GM23338 (cell line): ENCODE data around the gene TBX1. TPM values are rescaled to one million over a fixed set of nuclear protein-coding genes. Genes with fewer than 3 reads are reported as not detected.

Experiments
- ATAC-seq: fragments of 200-7000 bp; cut with Tn5 transposase; 3 replicates; pipeline ENCODE4 v1.9.1; 2020
- DNase-seq: peaks from one replicate; pipeline ENCODE4 v3.0.0-alpha.2; 2015; ENCODE audit warnings: low spot score
- H2AFZ ChIP-seq: fragments of 200-600 bp; sonication (generic); 2 replicates; pipeline ENCODE4 v1.8.0; 2016; ENCODE audit warnings: antibody characterized with exemption, mild to moderate bottlenecking, moderate library complexity
- H3F3A ChIP-seq: fragments of 200-600 bp; sonication (generic); replicated peaks from 2 replicates; pipeline ENCODE4 v1.8.0; 2017; ENCODE audit warnings: antibody characterized with exemption, mixed run types, low read depth
- H3K27ac ChIP-seq: fragments of 200-600 bp; sonication (generic); 2 replicates; pipeline ENCODE4 v1.6.1; 2016; ENCODE audit warnings: low read depth
- H3K27me3 ChIP-seq: fragments of 200-600 bp; sonication (generic); 2 replicates; pipeline ENCODE4 v1.8.0; 2016; ENCODE audit warnings: mild to moderate bottlenecking, mixed run types, moderate library complexity; ENCODE audit not compliant: insufficient read depth
- H3K36me3 ChIP-seq: fragments of 200-600 bp; sonication (generic); 2 replicates; pipeline ENCODE4 v1.8.0; 2016; ENCODE audit warnings: mild to moderate bottlenecking; ENCODE audit not compliant: insufficient read depth
- H3K4me1 ChIP-seq: fragments of 200-600 bp; sonication (generic); 2 replicates; pipeline ENCODE4 v1.8.0; 2016; ENCODE audit warnings: mild to moderate bottlenecking, moderate library complexity; ENCODE audit not compliant: insufficient read depth
- H3K4me2 ChIP-seq: fragments of 200-600 bp; sonication (generic); 2 replicates; pipeline ENCODE4 v1.7.1; 2017; ENCODE audit warnings: mixed run types
- H3K4me3 ChIP-seq: fragments of 200-600 bp; sonication (generic); 2 replicates; pipeline ENCODE4 v1.6.1; 2016; ENCODE audit warnings: mixed run types
- H3K79me2 ChIP-seq: fragments of 200-600 bp; sonication (generic); replicated peaks from 2 replicates; pipeline ENCODE4 v1.8.0; 2017; ENCODE audit warnings: mild to moderate bottlenecking; ENCODE audit not compliant: insufficient read depth
- H3K9me2 ChIP-seq: fragments of 200-600 bp; sonication (generic); 2 replicates; pipeline ENCODE4 v1.8.0; 2017; ENCODE audit not compliant: insufficient read depth
- H4K20me1 ChIP-seq: fragments of 200-600 bp; sonication (generic); replicated peaks from 2 replicates; pipeline ENCODE4 v1.8.0; 2017; ENCODE audit warnings: mild to moderate bottlenecking; ENCODE audit not compliant: insufficient read depth
- H3K27ac Mint-ChIP-seq: 2 replicates; pipeline ENCODE4 v1.8.0; 2020; ENCODE audit warnings: inconsistent platforms, mild to moderate bottlenecking, moderate library complexity, mixed read lengths
- H3K27me3 Mint-ChIP-seq: 3 replicates; pipeline ENCODE4 v1.8.0; 2022; ENCODE audit warnings: low read depth, mild to moderate bottlenecking, moderate library complexity, mixed read lengths, inconsistent platforms; ENCODE audit not compliant: insufficient read depth, poor library complexity
- H3K36me3 Mint-ChIP-seq: 3 replicates; pipeline ENCODE4 v1.8.0; 2021; ENCODE audit warnings: low read depth, mild to moderate bottlenecking, inconsistent platforms, moderate library complexity, mixed read lengths
- H3K4me1 Mint-ChIP-seq: 3 replicates; pipeline ENCODE4 v1.8.0; 2020; ENCODE audit warnings: mild to moderate bottlenecking, inconsistent platforms, mixed read lengths
- H3K4me3 Mint-ChIP-seq: 3 replicates; pipeline ENCODE4 v1.8.0; 2021; ENCODE audit warnings: moderate library complexity, mild to moderate bottlenecking, inconsistent platforms, mixed read lengths
- H3K9me3 Mint-ChIP-seq: 3 replicates; pipeline ENCODE4 v1.8.0; 2020; ENCODE audit warnings: moderate library complexity, mild to moderate bottlenecking, inconsistent platforms, mixed read lengths
- CREB1 ChIP-seq: fragments of 250-450 bp; sonication (Bioruptor Pico); IDR thresholded peaks from 2 replicates; pipeline ENCODE4 v1.5.0; 2020; ENCODE audit warnings: low read depth, mild to moderate bottlenecking, moderate library complexity
- EZH2 ChIP-seq: fragments of 200-600 bp; sonication (generic); IDR thresholded peaks from one replicate; pipeline ENCODE4 v1.8.0; 2017; ENCODE audit warnings: antibody characterized with exemption, mild to moderate bottlenecking, low read depth; ENCODE audit not compliant: unreplicated experiment
- EZH2phosphoT487 ChIP-seq: fragments of 200-600 bp; sonication (generic); IDR thresholded peaks from one replicate; pipeline ENCODE4 v1.8.1; 2018; ENCODE audit warnings: antibody characterized with exemption; ENCODE audit not compliant: unreplicated experiment
- ZNF114 ChIP-seq: fragments of 250-450 bp; sonication (Bioruptor Pico); IDR thresholded peaks from 2 replicates; pipeline ENCODE4 v1.5.0; 2020; ENCODE audit warnings: mild to moderate bottlenecking, moderate library complexity
- long read RNA-seq: library from polyadenylated mRNA; unstranded; transcript quantifications from one replicate; pipeline ENCODE4 v2.0.0, GENCODE V29; 2020; ENCODE audit not compliant: unreplicated experiment
- polyA plus RNA-seq: library from polyadenylated mRNA; unstranded; fragments of >200 nt; fragmentation: Nextera tagmentation; extraction: Ambion mirVana; gene quantifications from 2 replicates; pipeline ENCODE4 v1.2.1, GENCODE V29; 2016
- total RNA-seq: library from RNA; depleted of rRNA; stranded (reverse); fragments of >200 nt; shearing (Covaris generic); gene quantifications from 2 replicates; pipeline ENCODE4 v1.2.3, GENCODE V29; 2014; rRNA removed
- TF ChIP-seq, protein P1 (sequence below): fragments of 250-450 bp; sonication (Bioruptor Pico); IDR thresholded peaks from 2 replicates; pipeline ENCODE4 v1.5.0; 2020; ENCODE audit warnings: mild to moderate bottlenecking, moderate library complexity
- TF ChIP-seq, protein P2 (sequence below), 2 experiments: fragments of 200-600 bp in 1 of 2; sonication (generic) in 1 of 2; conservative IDR thresholded peaks; 2 replicates each; pipeline versions ENCODE4 v1.5.1 to v1.6.1; 2016 to 2017; ENCODE audit warnings: antibody characterized with exemption in 2 of 2, low read depth in 2 of 2, mild to moderate bottlenecking in 2 of 2, moderate library complexity in 1 of 2
- TF ChIP-seq, protein P3 (sequence below): IDR thresholded peaks from 2 replicates; pipeline ENCODE4 v1.6.1; 2016; ENCODE audit warnings: antibody characterized with exemption

The TBX1 gene
- total RNA-seq (0.23 and 0.66 TPM in 2 replicates), polyA plus RNA-seq (0.19 TPM in 2 replicates)
- long read RNA-seq, result 0 reads

DNA sequence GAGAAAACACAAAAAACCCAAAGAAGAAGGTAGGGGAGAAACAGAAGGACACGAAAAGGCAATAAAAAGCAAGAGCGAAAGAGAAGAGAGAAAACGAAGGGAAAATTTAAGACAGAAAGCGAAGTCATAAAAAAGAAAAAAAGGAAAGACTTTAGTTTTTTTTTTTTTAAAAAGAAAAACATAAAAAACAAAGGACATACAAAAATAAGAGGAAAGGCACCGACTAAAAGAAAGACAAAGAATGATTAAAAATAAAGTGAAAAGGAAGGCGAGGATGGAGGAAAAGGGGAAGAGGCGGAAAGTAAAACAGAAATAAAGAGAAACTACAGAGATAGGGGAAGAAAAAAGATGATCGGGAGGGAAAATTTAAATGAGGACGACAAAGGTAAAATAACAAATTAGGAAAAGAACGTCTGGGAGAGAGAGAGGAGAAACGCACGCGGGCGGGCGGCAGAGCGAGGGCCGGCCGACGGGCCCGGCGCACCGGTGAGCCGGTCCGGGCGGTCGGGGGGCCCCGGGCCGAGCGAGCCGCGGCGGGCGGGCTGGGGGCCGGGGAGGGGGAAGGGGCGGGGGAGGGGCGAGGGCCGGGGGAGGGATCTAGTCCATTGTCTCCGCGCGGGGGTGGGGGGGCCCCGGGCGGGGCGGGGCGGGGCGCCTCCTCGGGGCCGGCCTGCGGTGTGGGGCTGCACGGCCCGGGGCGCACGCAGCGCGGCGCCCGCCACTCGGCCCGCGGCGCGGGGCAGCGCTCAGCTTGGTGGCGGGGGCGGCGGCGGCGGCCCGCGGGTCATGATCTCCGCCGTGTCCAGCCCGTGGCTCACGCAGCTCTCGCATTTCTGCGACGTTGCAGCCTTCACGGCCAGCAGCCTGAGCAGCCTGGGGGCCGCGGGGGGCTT is at the start of gene TBX1:
TSS of gene TBX1 (plus strand) at position 721 of the 893 bp plus-strand sequence. CDS start at position 787, 66 bp downstream.
- H3K27me3 ChIP-seq, result peaks cover 95% of the 10 kb centered on the region
- H3F3A ChIP-seq, result peaks cover 24% of the 10 kb centered on the region
- TF ChIP-seq CREB1 (CRISPR knock-in tag) (no peak), EZH2 (peak; percentile 100)
- DNase-seq, result peak; percentile 42
- H3K79me2 ChIP-seq, result no peaks in the 10 kb centered on the region
- Mint-ChIP-seq H3K27ac (no peak within 1 kb of the TSS), H3K9me3 (peaks cover 3% of the 10 kb centered on the region; the same call in 2 of the 3 replicates), H3K4me3 (peak within 1 kb of the TSS; percentile 70), H3K27me3 (peaks cover 89% of the 10 kb centered on the region), H3K4me1 (peaks cover 40% of the 10 kb centered on the region), H3K36me3 (peaks cover 5% of the 10 kb centered on the region; the same call in 1 of the 3 replicates)
- H3K36me3 ChIP-seq, result no peaks in the 10 kb centered on the region
- peak within 1 kb of the TSS; percentile 68 for H3K4me2 ChIP-seq
- H3K27ac ChIP-seq, result no peak within 1 kb of the TSS
- no peaks in the 10 kb centered on the region for H3K9me2 ChIP-seq
- H3K4me3 ChIP-seq, result peak within 1 kb of the TSS; percentile 45
- H3K4me1 ChIP-seq, result peaks cover 49% of the 10 kb centered on the region
- ATAC-seq, result no peak
- peaks cover 7% of the 10 kb centered on the region for H4K20me1 ChIP-seq
- H2AFZ ChIP-seq, result no peak within 1 kb of the TSS; the same call in 1 of the 2 replicates

DNA sequence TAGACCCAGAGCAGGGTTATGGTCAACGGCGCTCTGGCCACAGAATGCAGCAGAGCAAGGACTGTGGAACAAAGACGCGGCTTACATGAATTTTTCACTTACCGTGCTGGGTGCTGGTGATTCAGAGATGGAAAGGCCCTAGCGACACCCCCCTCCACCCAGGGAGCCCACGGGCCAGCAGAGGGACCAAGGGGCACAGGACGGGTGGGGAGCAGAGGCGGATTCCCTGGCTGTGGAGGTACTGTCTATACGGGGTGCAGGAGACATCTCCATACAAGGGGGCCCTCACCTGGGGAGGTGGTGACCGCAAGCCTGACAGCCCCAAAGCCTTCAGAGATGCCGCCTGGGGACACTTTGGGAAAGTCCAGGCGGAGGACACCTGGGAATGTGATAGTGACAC is 47.3 kb upstream of the TBX1 start:
- H3F3A ChIP-seq, result no peaks in the 10 kb centered on the region
- Mint-ChIP-seq H3K27me3 (peaks cover 44% of the 10 kb centered on the region), H3K36me3 (no peaks in the 10 kb centered on the region), H3K9me3 (no peaks in the 10 kb centered on the region), H3K27ac (no peak overlapping the region), H3K4me3 (peak overlapping the region; percentile 64; the same call in 2 of the 3 replicates), H3K4me1 (peaks cover 8% of the 10 kb centered on the region)
- no peak for DNase-seq
- ATAC-seq, result no peak
- no peaks in the 10 kb centered on the region for H4K20me1 ChIP-seq
- H3K79me2 ChIP-seq, result no peaks in the 10 kb centered on the region
- no peaks in the 10 kb centered on the region for H3K36me3 ChIP-seq
- H3K27me3 ChIP-seq, result peaks cover 49% of the 10 kb centered on the region
- no peak overlapping the region for H3K4me3 ChIP-seq
- peaks cover 4% of the 10 kb centered on the region; the same call in 1 of the 2 replicates for H3K4me1 ChIP-seq
- H3K9me2 ChIP-seq, result no peaks in the 10 kb centered on the region
- H3K27ac ChIP-seq, result no peak overlapping the region
- H3K4me2 ChIP-seq, result no peak overlapping the region
- H2AFZ ChIP-seq, result no peak overlapping the region
- TF ChIP-seq, protein P1, sequence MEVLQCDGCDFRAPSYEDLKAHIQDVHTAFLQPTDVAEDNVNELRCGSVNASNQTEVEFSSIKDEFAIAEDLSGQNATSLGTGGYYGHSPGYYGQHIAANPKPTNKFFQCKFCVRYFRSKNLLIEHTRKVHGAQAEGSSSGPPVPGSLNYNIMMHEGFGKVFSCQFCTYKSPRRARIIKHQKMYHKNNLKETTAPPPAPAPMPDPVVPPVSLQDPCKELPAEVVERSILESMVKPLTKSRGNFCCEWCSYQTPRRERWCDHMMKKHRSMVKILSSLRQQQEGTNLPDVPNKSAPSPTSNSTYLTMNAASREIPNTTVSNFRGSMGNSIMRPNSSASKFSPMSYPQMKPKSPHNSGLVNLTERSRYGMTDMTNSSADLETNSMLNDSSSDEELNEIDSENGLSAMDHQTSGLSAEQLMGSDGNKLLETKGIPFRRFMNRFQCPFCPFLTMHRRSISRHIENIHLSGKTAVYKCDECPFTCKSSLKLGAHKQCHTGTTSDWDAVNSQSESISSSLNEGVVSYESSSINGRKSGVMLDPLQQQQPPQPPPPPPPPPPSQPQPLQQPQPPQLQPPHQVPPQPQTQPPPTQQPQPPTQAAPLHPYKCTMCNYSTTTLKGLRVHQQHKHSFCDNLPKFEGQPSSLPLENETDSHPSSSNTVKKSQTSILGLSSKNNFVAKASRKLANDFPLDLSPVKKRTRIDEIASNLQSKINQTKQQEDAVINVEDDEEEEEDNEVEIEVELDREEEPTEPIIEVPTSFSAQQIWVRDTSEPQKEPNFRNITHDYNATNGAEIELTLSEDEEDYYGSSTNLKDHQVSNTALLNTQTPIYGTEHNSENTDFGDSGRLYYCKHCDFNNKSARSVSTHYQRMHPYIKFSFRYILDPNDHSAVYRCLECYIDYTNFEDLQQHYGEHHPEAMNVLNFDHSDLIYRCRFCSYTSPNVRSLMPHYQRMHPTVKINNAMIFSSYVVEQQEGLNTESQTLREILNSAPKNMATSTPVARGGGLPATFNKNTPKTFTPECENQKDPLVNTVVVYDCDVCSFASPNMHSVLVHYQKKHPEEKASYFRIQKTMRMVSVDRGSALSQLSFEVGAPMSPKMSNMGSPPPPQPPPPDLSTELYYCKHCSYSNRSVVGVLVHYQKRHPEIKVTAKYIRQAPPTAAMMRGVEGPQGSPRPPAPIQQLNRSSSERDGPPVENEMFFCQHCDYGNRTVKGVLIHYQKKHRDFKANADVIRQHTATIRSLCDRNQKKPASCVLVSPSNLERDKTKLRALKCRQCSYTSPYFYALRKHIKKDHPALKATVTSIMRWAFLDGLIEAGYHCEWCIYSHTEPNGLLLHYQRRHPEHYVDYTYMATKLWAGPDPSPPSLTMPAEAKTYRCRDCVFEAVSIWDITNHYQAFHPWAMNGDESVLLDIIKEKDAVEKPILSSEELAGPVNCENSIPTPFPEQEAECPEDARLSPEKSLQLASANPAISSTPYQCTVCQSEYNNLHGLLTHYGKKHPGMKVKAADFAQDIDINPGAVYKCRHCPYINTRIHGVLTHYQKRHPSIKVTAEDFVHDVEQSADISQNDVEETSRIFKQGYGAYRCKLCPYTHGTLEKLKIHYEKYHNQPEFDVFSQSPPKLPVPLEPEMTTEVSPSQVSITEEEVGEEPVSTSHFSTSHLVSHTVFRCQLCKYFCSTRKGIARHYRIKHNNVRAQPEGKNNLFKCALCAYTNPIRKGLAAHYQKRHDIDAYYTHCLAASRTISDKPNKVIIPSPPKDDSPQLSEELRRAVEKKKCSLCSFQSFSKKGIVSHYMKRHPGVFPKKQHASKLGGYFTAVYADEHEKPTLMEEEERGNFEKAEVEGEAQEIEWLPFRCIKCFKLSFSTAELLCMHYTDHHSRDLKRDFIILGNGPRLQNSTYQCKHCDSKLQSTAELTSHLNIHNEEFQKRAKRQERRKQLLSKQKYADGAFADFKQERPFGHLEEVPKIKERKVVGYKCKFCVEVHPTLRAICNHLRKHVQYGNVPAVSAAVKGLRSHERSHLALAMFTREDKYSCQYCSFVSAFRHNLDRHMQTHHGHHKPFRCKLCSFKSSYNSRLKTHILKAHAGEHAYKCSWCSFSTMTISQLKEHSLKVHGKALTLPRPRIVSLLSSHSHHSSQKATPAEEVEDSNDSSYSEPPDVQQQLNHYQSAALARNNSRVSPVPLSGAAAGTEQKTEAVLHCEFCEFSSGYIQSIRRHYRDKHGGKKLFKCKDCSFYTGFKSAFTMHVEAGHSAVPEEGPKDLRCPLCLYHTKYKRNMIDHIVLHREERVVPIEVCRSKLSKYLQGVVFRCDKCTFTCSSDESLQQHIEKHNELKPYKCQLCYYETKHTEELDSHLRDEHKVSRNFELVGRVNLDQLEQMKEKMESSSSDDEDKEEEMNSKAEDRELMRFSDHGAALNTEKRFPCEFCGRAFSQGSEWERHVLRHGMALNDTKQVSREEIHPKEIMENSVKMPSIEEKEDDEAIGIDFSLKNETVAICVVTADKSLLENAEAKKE (CRISPR knock-in tag), result no peak
- TF ChIP-seq, protein P2, sequence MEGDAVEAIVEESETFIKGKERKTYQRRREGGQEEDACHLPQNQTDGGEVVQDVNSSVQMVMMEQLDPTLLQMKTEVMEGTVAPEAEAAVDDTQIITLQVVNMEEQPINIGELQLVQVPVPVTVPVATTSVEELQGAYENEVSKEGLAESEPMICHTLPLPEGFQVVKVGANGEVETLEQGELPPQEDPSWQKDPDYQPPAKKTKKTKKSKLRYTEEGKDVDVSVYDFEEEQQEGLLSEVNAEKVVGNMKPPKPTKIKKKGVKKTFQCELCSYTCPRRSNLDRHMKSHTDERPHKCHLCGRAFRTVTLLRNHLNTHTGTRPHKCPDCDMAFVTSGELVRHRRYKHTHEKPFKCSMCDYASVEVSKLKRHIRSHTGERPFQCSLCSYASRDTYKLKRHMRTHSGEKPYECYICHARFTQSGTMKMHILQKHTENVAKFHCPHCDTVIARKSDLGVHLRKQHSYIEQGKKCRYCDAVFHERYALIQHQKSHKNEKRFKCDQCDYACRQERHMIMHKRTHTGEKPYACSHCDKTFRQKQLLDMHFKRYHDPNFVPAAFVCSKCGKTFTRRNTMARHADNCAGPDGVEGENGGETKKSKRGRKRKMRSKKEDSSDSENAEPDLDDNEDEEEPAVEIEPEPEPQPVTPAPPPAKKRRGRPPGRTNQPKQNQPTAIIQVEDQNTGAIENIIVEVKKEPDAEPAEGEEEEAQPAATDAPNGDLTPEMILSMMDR (conservative IDR thresholded peaks at IDR 0.05; ENCODE audit: low read depth in 2 of 2), result no peak
- TF ChIP-seq ZNF114 (CRISPR knock-in tag) (no peak), CREB1 (CRISPR knock-in tag) (no peak), EZH2 (no peak), EZH2phosphoT487 (no peak)
- TF ChIP-seq, protein P3, sequence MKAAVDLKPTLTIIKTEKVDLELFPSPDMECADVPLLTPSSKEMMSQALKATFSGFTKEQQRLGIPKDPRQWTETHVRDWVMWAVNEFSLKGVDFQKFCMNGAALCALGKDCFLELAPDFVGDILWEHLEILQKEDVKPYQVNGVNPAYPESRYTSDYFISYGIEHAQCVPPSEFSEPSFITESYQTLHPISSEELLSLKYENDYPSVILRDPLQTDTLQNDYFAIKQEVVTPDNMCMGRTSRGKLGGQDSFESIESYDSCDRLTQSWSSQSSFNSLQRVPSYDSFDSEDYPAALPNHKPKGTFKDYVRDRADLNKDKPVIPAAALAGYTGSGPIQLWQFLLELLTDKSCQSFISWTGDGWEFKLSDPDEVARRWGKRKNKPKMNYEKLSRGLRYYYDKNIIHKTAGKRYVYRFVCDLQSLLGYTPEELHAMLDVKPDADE, result no peak
